Inflammatory macrophage (primary cell): ENCODE results near the gene PFKL.
"Not testable (repeated sequence)": the region's sequence is repeated elsewhere in the genome, so short reads cannot be mapped to it uniquely, and the experiment has no call there.

ENCODE experiments used
- DNase-seq, 2 donors: peaks; one replicate each; pipeline ENCODE4 v3.0.0-alpha.2; 2020 to 2022

PFKL gene

DNA sequence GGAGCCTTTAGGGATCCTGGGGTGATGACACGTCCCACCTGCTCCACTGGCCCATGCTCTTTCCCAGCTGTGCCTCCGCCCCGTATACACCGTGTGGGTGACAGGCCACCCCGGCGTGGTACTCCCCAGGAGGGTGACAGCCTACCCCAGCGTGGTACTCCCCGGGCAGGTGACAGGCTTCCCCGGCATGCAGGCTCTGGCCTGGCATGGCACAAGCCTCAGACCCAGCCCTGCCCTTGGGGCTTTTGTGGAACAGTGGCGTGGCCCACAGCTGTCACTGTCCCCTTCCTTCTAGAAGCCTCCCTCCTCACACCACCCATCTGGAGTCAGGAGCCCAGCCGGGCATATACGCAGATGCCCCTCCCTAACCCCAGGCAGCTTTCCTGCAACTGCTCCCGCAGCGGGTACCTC, 4.7 kb upstream of the PFKL start:
- no peak for DNase-seq

DNA sequence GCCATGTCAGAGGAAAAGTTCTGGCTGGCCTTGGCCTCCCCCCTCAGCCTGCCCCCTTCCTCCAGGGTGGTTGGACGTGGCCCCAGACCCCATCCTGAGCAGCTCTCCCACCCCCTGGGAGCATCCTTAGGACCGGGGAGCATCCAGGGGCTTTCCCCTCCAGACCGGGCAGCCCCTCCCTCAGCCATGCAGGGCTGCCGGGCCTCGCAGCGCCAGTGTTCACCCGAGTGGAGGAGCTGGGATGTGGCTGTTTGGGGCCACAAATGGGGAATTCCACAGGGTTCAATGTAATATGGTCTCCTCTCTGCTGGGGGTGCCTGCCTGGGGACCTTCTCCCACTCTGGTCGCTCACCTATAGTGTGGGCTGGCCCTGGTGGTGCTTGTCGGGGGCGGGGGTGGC, 4.2 kb upstream of the PFKL start:
- no peak for DNase-seq

DNA sequence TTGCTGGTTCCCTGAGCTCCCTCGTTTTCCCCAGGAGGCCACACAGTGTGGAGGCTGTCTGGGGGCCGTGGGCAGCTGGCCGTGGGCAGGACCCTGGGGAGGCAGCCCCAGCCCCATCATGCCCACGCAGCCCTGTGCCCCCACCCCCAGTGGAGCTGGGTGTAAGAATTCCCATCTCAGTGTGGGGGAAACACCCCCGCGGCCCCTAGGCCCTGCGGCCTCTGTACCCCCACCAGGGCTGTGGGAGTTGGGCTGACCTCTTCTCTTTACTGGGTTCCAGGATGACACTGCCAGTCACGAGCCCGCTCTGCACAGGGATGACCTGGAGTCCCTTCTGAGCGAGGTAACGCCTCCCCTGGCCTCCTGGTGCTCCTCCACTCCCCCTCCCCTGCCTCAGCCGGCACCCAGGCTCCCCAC, 3.7 kb upstream of the PFKL start:
- no peak for DNase-seq

DNA sequence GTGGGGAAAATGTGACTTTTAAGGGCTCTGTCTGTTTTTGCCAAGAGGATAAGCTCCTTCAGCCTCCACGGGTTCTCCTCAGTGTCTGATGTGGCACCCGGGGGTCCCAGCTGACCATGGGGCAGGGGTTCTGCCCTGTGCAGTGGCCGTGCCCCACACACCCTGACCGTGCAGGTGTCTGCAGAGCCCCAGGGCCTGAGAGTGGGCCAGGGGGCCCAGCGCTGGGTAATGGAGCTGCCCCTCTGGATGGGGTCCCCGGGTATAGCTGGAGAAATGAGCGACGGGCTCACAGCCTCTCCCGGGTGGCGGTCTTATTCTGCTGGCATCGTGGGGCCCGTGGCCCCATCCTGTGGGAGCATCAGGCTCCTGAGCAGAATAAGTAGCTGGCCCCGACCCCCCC, 2.9 kb upstream of the PFKL start:
- no peak for DNase-seq

DNA sequence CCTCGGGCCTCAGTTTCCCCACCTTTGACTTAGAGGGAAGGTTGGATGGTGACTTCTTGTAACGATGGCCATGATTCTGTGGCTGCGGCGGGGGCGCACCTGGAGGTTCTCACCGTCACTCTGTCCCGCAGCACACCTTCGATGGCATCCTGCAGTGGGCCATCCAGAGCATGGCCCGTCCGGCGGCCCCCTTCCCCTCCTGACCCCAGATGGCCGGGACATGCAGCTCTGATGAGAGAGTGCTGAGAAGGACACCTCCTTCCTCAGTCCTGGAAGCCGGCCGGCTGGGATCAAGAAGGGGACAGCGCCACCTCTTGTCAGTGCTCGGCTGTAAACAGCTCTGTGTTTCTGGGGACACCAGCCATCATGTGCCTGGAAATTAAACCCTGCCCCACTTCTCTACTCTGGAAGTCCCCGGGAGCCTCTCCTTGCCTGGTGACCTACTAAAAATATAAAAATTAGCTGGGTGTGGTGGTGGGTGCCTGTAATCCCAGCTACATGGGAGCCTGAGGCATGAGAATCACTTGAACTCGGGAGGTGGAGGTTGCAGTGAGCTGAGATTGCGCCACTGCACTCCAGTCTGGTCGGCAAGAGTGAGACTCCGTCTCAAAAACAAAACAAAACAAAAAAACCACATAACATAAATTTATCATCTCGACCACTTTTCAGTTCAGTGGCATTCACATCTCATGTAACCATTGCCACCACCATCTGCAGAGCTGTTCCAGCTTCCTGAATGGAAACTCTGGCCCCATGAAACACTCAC, 2.1 kb upstream of the PFKL start:
- peak; percentile 93 to 94 for DNase-seq

DNA sequence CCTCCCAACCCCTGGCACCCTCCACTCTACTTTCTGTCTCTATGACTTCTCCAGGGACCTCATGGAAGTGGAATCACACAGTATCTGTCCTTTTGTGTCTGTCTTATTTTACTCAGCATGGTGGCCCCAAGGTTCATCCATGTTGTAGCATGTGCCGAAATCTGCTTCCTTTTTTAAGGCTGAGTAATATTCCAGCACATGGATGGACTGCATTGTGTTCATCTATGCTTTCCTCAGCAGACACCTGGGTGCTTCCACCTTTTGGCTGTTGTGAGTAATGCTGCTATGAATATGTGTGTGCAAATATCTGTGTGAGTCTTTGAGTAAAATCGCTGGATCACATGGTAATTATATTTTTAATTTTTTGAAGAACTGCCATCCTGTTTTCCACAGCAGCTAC, 1.6 kb upstream of the PFKL start:
- peak; percentile 4 to 17 for DNase-seq

DNA sequence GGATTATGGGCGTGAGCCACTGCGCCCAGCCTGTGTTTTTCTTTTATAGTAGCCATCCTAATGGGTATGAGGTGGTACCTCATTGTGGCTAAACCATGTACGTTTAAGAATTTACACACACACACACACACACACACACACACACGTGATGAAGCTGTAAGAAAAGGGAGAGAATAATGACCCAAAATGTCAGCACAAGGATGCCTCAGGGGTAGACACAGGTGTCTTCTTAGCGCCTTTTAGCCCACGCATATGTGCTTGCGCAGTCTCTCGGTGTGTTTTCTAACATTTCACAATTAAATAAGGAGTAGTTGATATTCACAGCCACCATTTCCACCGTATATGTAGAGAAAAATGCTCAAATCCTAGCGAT, 782 bp upstream of the PFKL start:
- DNase-seq = no peak

DNA sequence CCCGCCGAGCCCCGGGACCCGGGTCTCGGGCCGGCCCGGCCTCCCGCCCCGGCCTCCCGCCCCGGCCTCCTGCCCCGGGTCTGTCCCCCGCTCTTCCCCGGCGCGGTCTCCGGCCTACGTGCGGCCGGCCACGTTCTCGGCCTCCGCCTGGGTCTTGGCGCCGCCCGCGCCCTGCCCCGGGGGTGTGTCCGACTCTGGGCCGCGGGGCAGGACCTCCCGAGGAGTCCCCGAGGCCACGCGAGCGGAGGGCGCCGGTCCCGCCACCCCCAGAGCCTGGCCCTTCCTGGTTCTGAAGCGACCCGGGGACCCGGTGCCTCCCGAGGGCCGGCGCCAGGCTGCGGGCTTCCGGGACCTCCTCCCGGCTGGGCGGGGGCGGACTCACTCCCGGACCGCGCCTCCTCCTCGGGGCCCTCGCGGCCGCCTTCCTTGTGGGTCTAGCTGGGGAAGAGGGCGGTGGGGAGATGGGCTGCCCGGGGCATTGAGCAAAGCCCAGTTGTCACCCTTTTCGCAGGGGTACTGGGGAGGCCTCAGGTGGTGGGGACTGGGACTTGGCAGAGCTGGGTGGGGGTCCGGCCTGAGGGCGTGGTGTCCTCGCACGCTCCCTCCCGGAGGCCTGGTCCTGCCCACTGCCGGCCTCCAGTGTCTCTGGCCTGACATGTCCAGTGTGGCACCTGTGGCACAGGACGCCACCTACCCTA, 558 bp downstream of the PFKL start:
- DNase-seq = peak; percentile 60 to 77

DNA sequence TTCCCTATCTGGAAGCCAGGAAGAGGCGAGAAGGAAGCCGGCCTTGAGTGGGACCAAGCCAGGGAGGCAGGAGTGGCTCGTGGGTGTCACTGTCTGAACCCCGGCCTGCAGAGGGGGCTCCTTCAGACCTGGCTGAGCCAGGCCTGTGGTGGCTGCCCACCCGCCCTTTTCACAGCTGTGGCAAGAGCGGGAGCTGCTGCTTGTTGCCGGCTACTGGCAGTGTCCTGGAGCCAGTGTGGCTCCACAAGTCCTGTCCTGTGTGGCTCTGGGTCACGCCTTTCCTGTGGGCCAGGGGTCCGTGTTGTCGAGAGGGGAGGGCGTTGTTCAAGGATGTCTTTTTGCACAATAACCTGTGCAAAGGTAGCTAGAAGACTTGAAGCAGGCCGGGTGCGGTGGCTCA, 1.3 kb downstream of the PFKL start:
- no peak for DNase-seq

DNA sequence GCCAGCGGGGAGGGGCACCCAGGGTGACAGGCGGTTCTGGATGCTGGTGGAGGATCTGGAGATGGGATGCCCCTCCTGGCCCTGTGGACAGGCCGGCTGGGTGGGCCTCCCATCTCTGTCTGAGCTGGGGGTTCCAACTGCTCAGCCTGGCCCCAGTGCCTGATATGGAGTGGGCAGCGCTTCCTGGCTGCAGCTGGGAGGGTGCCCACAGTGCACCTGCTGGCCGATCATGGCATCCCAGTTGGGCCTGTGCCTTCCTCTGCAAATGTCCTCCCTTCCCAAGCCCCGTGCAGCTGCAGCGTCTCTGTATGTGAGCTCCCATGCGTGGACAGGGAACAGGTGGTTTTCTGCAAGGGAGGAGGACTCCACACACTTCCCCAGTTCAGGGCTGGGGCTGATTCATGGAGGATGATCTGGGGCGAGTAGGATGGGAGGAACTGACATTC, 2.1 kb downstream of the PFKL start:
- DNase-seq = peak in 1 of 2 donors; percentile 63

DNA sequence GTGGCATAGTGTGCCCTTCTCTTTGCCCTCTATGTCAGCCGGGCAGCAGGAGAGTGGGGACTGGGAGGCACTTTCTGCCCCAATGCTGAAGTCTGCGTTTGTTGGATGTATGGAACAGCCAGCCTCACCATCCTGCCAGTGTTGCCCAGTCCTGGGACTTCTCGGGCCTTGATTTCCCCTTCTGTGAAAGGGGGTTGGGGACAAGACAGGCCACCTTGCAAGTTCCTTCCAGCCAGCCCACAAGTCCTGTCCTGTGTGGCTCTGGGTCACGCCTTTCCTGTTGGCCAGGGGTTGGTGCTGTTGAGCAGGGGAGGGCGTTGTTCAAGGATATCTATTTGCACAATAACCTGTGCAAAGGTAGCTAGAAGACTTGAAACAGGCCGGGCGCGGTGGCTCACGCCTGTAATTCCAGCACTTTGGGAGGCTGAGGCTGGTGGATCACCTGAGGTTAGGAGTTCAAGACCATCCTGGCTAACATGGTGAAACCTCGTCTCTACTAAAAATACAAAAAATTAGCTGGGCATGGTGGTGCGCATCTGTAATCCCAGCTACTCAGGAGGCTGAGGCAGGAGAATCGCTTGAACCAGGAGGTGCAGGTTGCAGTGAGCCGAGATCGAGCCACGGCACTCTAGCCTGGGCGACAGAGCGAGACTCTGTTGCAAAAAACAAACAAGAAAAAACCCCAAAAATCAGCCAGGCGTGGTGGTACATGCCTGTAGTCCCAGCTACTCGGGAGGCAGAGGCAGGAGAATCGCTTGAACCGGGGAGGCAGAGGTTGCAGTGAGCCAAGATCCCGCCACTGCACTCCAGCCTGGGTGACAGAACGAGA, 2.9 kb downstream of the PFKL start:
- not testable (repeated sequence) for DNase-seq

DNA sequence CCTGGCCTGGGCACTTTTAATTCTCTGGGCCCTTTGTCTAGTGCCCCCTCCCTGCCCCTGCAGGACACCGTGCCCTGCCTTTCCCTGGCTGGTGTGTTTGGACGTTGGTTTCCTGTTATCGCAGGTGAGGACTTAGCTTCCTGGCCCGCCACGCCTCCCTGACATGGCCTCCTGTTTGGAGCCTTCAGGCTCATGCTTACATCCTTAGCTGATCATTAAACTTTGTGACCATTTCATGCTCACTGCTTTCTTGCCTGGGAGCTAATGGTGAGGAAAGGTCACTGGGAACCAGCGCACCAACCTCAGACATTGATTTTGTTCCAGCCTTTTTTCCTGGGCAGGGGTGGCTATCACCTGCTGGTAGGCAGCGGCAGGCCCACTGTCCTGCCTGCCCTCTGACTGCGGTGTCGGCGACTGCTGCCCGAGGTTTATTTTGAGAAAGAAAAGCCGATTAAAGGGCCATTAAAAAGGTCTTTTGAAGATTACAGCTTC, 3.7 kb downstream of the PFKL start:
- no peak for DNase-seq

DNA sequence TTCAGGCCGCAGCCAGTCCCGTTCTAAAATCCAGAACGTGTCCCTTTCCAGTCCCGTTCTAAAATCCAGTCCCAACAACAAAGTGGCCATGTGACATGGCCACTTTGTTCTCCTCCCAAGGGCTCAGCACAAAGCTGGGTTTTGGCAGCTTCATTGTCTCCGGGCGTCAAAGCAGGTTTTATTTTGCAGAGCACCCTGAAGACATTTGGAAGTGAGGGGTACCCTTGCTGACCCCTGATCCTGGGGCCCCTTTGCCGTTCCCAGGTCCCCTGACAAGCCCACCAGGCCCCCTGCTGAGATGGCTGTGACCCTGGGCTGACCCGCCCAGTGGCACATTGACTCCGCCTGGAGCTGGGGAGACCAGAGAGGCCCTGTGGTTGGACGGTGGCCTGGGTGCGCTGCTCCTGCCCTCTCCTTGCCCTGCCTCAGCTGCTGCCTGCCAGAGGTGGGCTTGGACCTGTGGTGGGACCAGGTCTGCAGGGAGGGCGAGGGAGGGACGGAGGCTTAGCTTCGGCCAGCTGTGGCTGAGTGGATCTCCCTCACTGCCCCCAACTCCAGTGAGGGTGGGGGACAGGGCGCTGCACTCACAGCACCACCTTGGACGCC, 4.3 kb downstream of the PFKL start:
- no peak for DNase-seq

DNA sequence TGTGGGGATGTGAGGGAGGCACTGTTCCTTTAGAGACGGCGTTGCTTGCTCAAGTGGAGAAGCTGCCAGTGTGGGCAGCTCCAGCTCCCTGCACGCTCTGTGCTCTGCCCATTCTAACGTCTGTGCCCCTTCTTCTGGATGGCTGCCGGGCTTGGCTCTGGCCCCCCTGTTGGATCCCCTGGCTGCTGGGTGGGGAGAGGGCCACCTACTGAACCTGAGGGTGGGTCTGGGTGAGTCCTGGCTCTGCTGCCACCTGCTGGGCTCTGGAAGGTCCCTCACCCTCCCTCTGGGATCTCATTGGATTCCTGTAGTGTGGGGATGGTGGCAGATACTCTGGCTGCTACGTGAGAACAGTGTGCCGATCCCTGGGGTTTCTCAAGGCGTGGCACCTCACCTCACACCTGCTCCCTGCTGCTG, 5.0 kb downstream of the PFKL start:
- peak; percentile 26 to 28 for DNase-seq

DNA sequence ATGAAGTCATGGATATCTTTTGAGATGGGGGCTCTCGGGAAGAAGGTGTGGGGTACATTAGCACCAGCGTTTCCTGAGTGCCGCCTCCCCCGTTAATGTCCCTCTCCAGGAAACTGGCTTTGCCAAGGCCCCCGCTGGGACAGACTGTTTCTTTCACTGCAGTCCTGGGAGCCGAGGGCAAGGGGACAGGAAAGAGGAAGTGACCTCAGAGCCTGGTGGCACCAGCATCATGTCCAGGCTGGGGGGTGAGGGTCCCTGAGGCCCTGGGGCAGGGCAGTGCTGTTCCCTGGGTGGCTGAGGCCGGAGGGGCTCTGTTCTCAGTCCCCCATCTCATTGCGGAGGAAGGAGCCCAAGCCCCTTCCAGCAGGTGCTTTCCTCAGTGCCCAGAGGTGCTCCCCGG, 5.8 kb downstream of the PFKL start:
- DNase-seq = peak in 1 of 2 donors; percentile 24

DNA sequence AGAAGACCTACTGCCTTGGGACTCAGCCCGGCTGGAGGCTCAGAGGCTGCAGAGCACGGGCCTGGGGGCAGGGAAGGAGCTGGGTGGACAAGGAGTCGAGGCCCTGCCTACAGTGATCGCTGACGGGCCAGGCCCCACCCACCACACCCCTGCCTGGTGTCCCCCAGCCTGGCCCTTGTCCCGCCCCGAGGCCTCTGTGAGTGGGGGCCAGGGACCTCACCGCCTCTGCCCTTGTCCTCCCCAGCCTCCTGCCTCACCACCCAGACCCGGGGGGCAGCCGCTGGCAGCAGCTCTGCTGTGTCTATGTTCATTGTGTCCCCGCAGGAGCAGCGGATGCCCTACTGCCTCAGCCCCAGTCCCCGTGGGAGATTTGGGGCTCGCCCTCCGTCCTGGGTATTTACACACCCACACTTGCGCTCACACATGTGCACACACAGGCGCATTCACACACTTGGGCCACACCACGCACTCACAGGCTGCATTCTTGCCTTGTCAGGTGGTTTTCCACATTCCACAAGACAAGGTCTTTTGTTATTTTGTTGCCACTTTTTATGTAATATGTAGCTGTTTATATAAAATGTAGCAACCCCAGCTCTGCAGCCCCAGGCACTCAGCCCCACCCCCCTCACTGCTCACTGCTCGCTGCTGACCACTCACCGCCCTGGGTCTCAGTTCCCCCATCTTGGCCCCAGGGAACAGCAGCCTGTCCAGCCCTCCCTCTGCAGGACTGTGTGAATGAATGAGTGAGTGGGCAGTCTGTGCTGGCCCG, 7.3 kb downstream of the PFKL start:
- DNase-seq = no peak

DNA sequence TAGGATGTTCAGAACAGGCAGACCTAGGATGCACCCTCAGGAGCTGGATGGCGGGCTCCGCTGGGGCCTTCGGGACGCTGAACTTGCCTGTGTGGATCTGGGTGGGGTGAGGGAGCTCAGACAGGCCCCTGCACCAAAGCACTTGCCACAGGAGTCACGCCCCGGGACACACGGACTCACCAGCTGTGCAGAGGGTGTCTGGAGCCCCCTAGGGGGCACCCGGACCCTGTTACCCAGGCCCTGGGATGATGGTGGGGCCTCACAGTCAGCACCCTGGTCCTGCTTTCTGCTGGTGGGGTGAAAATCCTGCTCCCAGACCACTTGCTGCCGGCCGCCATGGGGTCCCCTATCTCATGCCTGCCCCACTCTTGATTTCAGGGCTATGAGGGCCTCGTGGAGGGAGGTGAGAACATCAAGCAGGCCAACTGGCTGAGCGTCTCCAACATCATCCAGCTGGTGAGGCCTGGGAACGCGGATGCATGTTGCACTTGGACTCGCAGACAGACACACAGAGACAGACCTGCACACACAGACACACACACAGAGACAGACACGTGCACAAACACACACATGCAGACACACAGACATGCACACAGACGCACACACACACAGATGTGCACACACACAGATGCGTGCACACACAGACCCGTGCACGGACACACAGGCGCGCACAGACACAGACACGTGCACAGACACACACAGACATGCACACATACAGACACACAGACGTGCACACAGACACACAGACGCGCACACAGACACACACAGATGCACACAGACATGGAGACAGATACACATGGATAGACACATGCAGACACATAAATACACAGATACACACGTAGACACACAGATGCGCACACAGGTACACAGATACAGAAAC, 11.0 kb downstream of the PFKL start:
- DNase-seq = no peak

DNA sequence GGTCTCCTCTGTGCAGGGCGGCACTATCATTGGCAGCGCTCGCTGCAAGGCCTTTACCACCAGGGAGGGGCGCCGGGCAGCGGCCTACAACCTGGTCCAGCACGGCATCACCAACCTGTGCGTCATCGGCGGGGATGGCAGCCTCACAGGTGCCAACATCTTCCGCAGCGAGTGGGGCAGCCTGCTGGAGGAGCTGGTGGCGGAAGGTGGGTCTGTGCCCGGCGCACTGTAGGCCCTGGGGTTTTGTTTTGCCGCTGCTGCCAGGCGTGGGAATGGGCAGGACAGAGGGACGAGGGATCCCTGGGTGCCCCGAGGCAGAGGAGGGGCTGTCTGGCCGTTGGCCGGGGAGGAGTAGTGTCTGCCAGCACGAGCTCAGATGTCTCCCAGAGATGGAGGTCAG, 12.2 kb downstream of the PFKL start:
- DNase-seq = no peak

DNA sequence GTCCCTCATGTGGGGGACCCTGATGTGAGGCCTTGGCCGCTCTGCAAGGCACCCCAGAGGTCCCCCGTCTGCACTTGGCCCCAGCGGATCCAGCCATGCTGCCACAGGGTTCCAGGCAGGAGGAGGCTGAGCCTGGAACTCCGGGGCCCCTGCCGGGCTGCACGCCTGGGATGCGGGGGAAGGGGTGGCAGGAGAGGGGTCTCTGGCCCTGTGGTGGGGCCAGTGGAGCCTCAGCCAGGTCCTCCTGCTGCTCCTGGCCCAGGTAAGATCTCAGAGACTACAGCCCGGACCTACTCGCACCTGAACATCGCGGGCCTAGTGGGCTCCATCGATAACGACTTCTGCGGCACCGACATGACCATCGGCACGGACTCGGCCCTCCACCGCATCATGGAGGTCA, 12.9 kb downstream of the PFKL start:
- no peak for DNase-seq

DNA sequence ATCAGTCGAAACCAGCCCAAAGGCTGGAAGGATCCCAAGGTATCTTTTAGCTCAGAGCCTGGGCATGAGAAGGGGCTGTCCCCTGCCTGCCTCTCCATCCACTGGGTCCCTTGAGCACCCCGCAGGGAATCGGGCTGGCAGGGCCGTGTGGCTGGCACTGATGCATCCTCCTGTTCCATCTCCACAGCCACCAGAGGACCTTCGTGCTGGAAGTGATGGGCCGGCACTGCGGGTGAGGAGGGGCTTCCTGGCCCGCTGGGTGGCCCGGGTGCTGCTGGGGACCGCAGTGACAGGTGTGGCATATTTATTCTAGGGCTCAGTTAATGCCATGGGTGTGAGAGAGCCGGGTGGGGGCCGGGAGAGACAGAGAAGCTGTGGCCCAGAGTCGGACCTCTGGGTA, 13.6 kb downstream of the PFKL start:
- DNase-seq = no peak

DNA sequence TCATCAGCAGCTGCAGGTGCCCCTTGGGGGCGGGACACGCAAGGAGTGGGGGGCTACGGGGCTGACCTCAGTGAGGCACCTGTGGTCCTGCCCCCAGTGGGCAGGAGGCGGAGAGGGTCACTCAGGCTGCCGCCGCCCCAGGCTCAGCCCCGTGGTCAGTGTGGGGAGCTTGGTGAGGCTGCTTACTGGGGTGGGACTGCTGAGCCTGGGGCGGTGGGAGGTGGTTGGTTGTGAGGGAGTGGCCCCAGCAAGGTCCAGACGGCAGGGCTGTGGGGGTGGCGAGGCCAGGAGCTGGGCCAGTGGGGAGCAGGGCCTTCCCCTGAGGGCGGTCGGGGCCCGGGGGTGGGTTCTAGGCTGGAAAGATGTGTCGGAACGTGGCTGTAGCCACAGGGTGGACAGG, 14.3 kb downstream of the PFKL start:
- no peak for DNase-seq
